Liver (tissue), 9 donors: ENCODE results near the gene ABCA13. TPM values are rescaled to one million over a fixed set of nuclear protein-coding genes. Genes with fewer than 3 reads are reported as not detected.

Experiments
- DNase-seq: peaks from one replicate; pipeline ENCODE4 v3.0.0-alpha.2; 2017; ENCODE audit warnings: low spot score
- H3K27ac ChIP-seq, 2 donors: one replicate each; pipeline ENCODE4 v1.7.0; 2013; ENCODE audit warnings: inconsistent platforms in 2 of 2, low read length in 2 of 2, control low read depth in 1 of 2, low read depth in 1 of 2, mild to moderate bottlenecking in 1 of 2
- H3K27me3 ChIP-seq, 4 donors: one replicate each; pipeline versions ENCODE4 v1.6.1 to v1.7.0; 2013; ENCODE audit warnings: low read length in 3 of 4, inconsistent platforms in 1 of 4, mild to moderate bottlenecking in 1 of 4, moderate library complexity in 1 of 4; ENCODE audit not compliant: control insufficient read depth in 4 of 4, insufficient read depth in 4 of 4
- H3K36me3 ChIP-seq, 4 donors: one replicate each; pipeline versions ENCODE4 v1.6.1 to v1.7.0; 2013; ENCODE audit warnings: low read length in 3 of 4, mild to moderate bottlenecking in 3 of 4, low read depth in 1 of 4, moderate library complexity in 1 of 4; ENCODE audit not compliant: control insufficient read depth in 4 of 4, insufficient read depth in 3 of 4
- H3K4me1 ChIP-seq, 4 donors: one replicate each; pipeline versions ENCODE4 v1.6.1 to v1.7.0; 2013; ENCODE audit warnings: low read length in 3 of 4, mild to moderate bottlenecking in 3 of 4, moderate library complexity in 1 of 4; ENCODE audit not compliant: control insufficient read depth in 4 of 4, insufficient read depth in 4 of 4
- H3K4me3 ChIP-seq, 3 donors: one replicate each; pipeline versions ENCODE4 v1.6.1 to v1.7.0; 2013; ENCODE audit warnings: low read length in 3 of 3, control low read depth in 1 of 3, low read depth in 1 of 3, mild to moderate bottlenecking in 1 of 3
- H3K9ac ChIP-seq, 2 donors: one replicate each; pipeline ENCODE4 v1.7.0; 2013; ENCODE audit warnings: low read length in 2 of 2, mild to moderate bottlenecking in 2 of 2, moderate library complexity in 2 of 2, control low read depth in 1 of 2, low read depth in 1 of 2
- H3K9me3 ChIP-seq, 4 donors: one replicate each; pipeline versions ENCODE4 v1.6.1 to v1.7.0; 2013; ENCODE audit warnings: low read length in 3 of 4; ENCODE audit not compliant: control insufficient read depth in 4 of 4
- ATF3 ChIP-seq: IDR thresholded peaks from 2 replicates; pipeline ENCODE4 v1.6.1; 2016; ENCODE audit warnings: antibody characterized with exemption
- CTCF ChIP-seq: fragments of 150-350 bp; IDR thresholded peaks from 2 replicates; pipeline ENCODE4 v1.5.1; 2017; ENCODE audit warnings: improper control_type of control experiment, low read depth, low read length; ENCODE audit not compliant: missing input control
- EGR1 ChIP-seq, 2 donors: IDR thresholded peaks; 2 replicates each; pipeline ENCODE4 v1.6.1; 2016 to 2018; ENCODE audit warnings: antibody characterized with exemption in 2 of 2, low read depth in 2 of 2
- FOXA1 ChIP-seq: IDR thresholded peaks from 2 replicates; pipeline ENCODE4 v1.6.1; 2016; ENCODE audit warnings: antibody characterized with exemption
- FOXA2 ChIP-seq: IDR thresholded peaks from 2 replicates; pipeline ENCODE4 v1.6.1; 2016; ENCODE audit warnings: antibody characterized with exemption
- GABPA ChIP-seq, 2 donors: IDR thresholded peaks in 1 of 2; conservative IDR thresholded peaks in 1 of 2; 2 replicates each; pipeline ENCODE4 v1.6.1; 2016; ENCODE audit warnings: antibody characterized with exemption in 2 of 2, mild to moderate bottlenecking in 1 of 2, moderate library complexity in 1 of 2
- HNF4G ChIP-seq: IDR thresholded peaks from 2 replicates; pipeline ENCODE4 v1.6.1; 2016; ENCODE audit warnings: antibody characterized with exemption
- JUND ChIP-seq, 2 donors: IDR thresholded peaks; 2 replicates each; pipeline ENCODE4 v1.6.1; 2016; ENCODE audit warnings: antibody characterized with exemption in 2 of 2
- NR2F2 ChIP-seq: IDR thresholded peaks from 2 replicates; pipeline ENCODE4 v1.6.1; 2016; ENCODE audit warnings: antibody characterized with exemption
- RAD21 ChIP-seq, 2 donors: IDR thresholded peaks; 2 replicates each; pipeline ENCODE4 v1.6.1; 2016; ENCODE audit warnings: antibody characterized with exemption in 2 of 2, mild to moderate bottlenecking in 2 of 2
- RXRA ChIP-seq, 2 donors: IDR thresholded peaks; 2 replicates each; pipeline ENCODE4 v1.6.1; 2017 to 2018; ENCODE audit warnings: antibody characterized with exemption in 2 of 2, mild to moderate bottlenecking in 1 of 2
- SP1 ChIP-seq: IDR thresholded peaks from 2 replicates; pipeline ENCODE4 v1.6.1; 2018; ENCODE audit warnings: antibody characterized with exemption, mild to moderate bottlenecking
- TAF1 ChIP-seq: conservative IDR thresholded peaks from 2 replicates; pipeline ENCODE4 v1.6.1; 2016; ENCODE audit warnings: antibody characterized with exemption, mild to moderate bottlenecking
- YY1 ChIP-seq: IDR thresholded peaks from 2 replicates; pipeline ENCODE4 v1.6.1; 2016; ENCODE audit warnings: antibody characterized with exemption, mild to moderate bottlenecking
- WGBS: extraction: QIAGEN DNeasy Blood & Tissue Kit; methylation state at CpG from one replicate; pipeline ENCODE4 v1.1.7; 2013; 5-methylcytosine and 5-hydroxymethylcytosine counted together
- polyA plus RNA-seq, 2 donors: library from polyadenylated mRNA; stranded (reverse) in 1 of 2; unstranded in 1 of 2; fragments of 200-250 nt in 1 of 2; fragments of >200 nt in 1 of 2; fragmentation: Nextera tagmentation in 1 of 2; extraction: Ambion mirVana in 1 of 2; gene quantifications; one replicate each; pipeline versions ENCODE4 v1.2.1 to v1.2.3, GENCODE V29; 2013 to 2015
- total RNA-seq, 2 donors: library from RNA; depleted of rRNA; stranded (reverse); fragments of >200 nt; gene quantifications; one replicate each; pipeline ENCODE4 v1.2.3, GENCODE V29; 2014
- TF ChIP-seq, protein P1 (sequence below): IDR thresholded peaks from 2 replicates; pipeline ENCODE4 v1.6.1; 2016; ENCODE audit warnings: antibody characterized with exemption
- TF ChIP-seq, protein P2 (sequence below): IDR thresholded peaks from 2 replicates; pipeline ENCODE4 v1.6.1; 2016; ENCODE audit warnings: antibody characterized with exemption, mild to moderate bottlenecking
- TF ChIP-seq, protein P3 (sequence below): IDR thresholded peaks from 2 replicates; pipeline ENCODE4 v1.6.1; 2016; ENCODE audit warnings: antibody characterized with exemption
- donor health status: healthy.
- donor health status: healthy.
- donor health status: healthy.
- donor health status: healthy.
- donor health status: healthy.

ABCA13 gene
- total and polyA plus RNA-seq, 4 donors: 0.22 to 1.0 (median 0.66) TPM

GRCh38 chr7:48381571-48381970, 210.3 kb downstream of the ABCA13 start (continued):
- TF ChIP-seq, protein P1, sequence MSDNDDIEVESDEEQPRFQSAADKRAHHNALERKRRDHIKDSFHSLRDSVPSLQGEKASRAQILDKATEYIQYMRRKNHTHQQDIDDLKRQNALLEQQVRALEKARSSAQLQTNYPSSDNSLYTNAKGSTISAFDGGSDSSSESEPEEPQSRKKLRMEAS: no peak
- TF ChIP-seq JUND (IDR thresholded peaks at IDR 0.05): no peak
- TF ChIP-seq GABPA (IDR thresholded peaks at IDR 0.05 in 1 of 2, conservative IDR thresholded peaks at IDR 0.05 in 1 of 2): no peak

DNA sequence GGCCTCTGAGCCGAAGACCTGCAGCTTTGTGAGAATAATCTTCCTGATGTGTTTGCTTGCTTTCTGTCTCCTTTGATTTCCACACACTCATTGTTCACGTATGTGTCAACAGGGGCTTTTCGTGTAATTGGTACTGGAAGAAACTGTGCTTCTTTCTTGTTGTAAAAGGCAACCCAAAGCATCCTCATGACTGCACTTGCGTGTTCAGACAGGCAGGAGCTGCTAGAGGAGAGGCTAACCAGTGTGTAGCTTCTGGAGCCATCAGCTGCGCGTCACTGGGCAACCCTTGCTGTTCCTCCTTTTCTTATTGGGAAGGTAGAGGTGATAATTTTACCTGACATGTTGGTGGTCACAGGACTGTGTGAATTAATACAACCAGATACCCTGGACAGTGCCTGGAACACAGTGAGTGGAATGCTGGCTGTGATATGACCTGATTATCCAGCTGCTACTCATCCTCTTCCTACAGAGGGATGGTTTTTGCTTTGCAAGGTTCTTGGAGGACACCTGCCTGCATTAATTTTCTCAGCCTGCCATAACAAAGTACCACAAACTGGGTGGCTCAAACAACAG, 213.0 kb downstream of the ABCA13 start:
- Histone ChIP-seq H3K9me3 (no peaks in the 10 kb centered on the region), H3K4me3 (no peak overlapping the region), H3K27ac (no peak overlapping the region), H3K4me1 (no peaks in the 10 kb centered on the region), H3K36me3 (no peaks in the 10 kb centered on the region), H3K27me3 (no peaks in the 10 kb centered on the region), H3K9ac (no peak overlapping the region)
- no peak for DNase-seq
- TF ChIP-seq CTCF: no peak
- no peak for TF ChIP-seq GABPA (IDR thresholded peaks at IDR 0.05 in 1 of 2, conservative IDR thresholded peaks at IDR 0.05 in 1 of 2)
- TF ChIP-seq FOXA1: no peak
- no peak for TF ChIP-seq ATF3
- no peak for TF ChIP-seq JUND (IDR thresholded peaks at IDR 0.05)
- no peak for TF ChIP-seq RAD21 (IDR thresholded peaks at IDR 0.05)
- WGBS: 81% methylated on average over 6 of the region's 6 CpGs

- peaks cover 0 to 8% (median 0%) of the 10 kb centered on the region in 4 donors for H3K9me3 ChIP-seq
- 78% methylated on average over 2 of the region's 2 CpGs for WGBS
- TF ChIP-seq, protein P2, sequence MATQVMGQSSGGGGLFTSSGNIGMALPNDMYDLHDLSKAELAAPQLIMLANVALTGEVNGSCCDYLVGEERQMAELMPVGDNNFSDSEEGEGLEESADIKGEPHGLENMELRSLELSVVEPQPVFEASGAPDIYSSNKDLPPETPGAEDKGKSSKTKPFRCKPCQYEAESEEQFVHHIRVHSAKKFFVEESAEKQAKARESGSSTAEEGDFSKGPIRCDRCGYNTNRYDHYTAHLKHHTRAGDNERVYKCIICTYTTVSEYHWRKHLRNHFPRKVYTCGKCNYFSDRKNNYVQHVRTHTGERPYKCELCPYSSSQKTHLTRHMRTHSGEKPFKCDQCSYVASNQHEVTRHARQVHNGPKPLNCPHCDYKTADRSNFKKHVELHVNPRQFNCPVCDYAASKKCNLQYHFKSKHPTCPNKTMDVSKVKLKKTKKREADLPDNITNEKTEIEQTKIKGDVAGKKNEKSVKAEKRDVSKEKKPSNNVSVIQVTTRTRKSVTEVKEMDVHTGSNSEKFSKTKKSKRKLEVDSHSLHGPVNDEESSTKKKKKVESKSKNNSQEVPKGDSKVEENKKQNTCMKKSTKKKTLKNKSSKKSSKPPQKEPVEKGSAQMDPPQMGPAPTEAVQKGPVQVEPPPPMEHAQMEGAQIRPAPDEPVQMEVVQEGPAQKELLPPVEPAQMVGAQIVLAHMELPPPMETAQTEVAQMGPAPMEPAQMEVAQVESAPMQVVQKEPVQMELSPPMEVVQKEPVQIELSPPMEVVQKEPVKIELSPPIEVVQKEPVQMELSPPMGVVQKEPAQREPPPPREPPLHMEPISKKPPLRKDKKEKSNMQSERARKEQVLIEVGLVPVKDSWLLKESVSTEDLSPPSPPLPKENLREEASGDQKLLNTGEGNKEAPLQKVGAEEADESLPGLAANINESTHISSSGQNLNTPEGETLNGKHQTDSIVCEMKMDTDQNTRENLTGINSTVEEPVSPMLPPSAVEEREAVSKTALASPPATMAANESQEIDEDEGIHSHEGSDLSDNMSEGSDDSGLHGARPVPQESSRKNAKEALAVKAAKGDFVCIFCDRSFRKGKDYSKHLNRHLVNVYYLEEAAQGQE: no peak
- TF ChIP-seq, protein P1: no peak
- TF ChIP-seq NR2F2 (no peak), JUND (IDR thresholded peaks at IDR 0.05) (no peak), HNF4G (no peak), YY1 (no peak), GABPA (IDR thresholded peaks at IDR 0.05 in 1 of 2, conservative IDR thresholded peaks at IDR 0.05 in 1 of 2) (no peak), RAD21 (IDR thresholded peaks at IDR 0.05) (no peak), RXRA (IDR thresholded peaks at IDR 0.05) (no peak), SP1 (no peak), TAF1 (no peak), CTCF (no peak), EGR1 (IDR thresholded peaks at IDR 0.05; ENCODE audit: low read depth in 2 of 2) (no peak), FOXA2 (no peak)
- TF ChIP-seq, protein P3, sequence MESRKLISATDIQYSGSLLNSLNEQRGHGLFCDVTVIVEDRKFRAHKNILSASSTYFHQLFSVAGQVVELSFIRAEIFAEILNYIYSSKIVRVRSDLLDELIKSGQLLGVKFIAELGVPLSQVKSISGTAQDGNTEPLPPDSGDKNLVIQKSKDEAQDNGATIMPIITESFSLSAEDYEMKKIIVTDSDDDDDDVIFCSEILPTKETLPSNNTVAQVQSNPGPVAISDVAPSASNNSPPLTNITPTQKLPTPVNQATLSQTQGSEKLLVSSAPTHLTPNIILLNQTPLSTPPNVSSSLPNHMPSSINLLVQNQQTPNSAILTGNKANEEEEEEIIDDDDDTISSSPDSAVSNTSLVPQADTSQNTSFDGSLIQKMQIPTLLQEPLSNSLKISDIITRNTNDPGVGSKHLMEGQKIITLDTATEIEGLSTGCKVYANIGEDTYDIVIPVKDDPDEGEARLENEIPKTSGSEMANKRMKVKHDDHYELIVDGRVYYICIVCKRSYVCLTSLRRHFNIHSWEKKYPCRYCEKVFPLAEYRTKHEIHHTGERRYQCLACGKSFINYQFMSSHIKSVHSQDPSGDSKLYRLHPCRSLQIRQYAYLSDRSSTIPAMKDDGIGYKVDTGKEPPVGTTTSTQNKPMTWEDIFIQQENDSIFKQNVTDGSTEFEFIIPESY: no peak
- no peak overlapping the region for H3K9ac ChIP-seq
- no peak overlapping the region for H3K4me3 ChIP-seq
- no peaks in the 10 kb centered on the region for H3K27me3 ChIP-seq
- no peak overlapping the region for H3K27ac ChIP-seq
- H3K4me1 ChIP-seq: no peaks in the 10 kb centered on the region
- H3K36me3 ChIP-seq: no peaks in the 10 kb centered on the region
- no peak for DNase-seq
Observed at GRCh38 chr7:48387932-48388331, 216.7 kb downstream of the ABCA13 start.
